ENCODE data around the gene PROX1. TPM values are rescaled to one million over a fixed set of nuclear protein-coding genes. Genes with fewer than 3 reads are reported as not detected.

The PROX1 gene
- total and polyA plus RNA-seq, 2 of the 8 experiments (the other 6 are each of a cell fraction or from before 2014, with no cell fraction given) = 0.30 to 2.0 TPM

DNA sequence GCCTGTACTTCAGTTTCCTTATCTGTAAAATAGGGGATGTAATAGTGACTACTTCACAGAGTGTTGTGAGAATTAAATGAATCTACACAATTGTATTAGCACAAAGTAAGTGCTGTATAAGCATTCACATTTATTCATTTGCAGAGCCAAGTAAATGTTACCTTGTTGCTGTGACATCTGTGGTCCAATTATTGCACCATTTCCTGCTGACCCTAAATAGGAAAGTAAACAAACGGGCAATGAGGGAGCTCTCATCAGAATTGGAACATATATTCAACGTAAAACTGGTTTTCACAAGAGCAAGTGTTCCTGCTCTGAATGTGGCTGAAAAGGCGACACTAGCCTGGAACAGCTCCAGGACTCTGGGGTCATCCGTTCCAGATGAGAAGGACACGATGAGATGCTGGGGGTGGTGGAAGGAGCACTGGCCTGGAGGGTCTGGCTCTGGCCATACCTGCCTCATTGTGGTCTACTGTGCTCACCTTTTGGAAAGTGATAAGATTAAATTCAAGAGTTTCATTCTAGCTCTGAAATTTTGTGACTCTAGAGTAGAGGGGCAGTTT, 34.5 kb downstream of the PROX1 start:
- Histone ChIP-seq H2BK12ac (ENCODE audit: low read depth, low read length) (no peak overlapping the region), H3K79me1 (ENCODE audit: low read depth, low read length) (no peaks in the 10 kb centered on the region), H3K14ac (ENCODE audit: insufficient read length) (no peak overlapping the region), H3K36me3 (ENCODE audit: control insufficient read depth in 2 of 4, insufficient read depth in 4 of 4, low read length in 3 of 4) (no peaks in the 10 kb centered on the region; a peak in 1 of 8 replicates), H2BK5ac (ENCODE audit: low read depth, low read length) (no peak overlapping the region), H2BK120ac (replicated peaks; ENCODE audit: low read depth, low read length) (no peak overlapping the region), H4K91ac (replicated peaks; ENCODE audit: insufficient read length, low read length) (no peak overlapping the region), H3K4me2 (ENCODE audit: insufficient read depth in 1 of 2, low read depth in 2 of 2, low read length in 2 of 2) (no peak overlapping the region), H3K79me2 (ENCODE audit: control insufficient read depth in 1 of 2, insufficient read depth in 2 of 2, low read length in 2 of 2) (no peaks in the 10 kb centered on the region), H2BK20ac (ENCODE audit: low read length) (peak overlapping the region; percentile 62; the same call in 1 of the 2 replicates), H4K20me1 (replicated peaks in 1 of 2; ENCODE audit: control insufficient read depth in 1 of 2, insufficient read depth in 2 of 2, low read length in 2 of 2) (no peaks in the 10 kb centered on the region), H3K9ac (replicated peaks in 1 of 4; ENCODE audit: extremely low read depth in 1 of 4, low read depth in 3 of 4, low read length in 3 of 4) (no peak overlapping the region), H3K4me3 (ENCODE audit: extremely low read depth in 1 of 4, insufficient read depth in 2 of 4, low read depth in 3 of 4, low read length in 4 of 4) (no peak overlapping the region), H2BK15ac (ENCODE audit: low read length) (no peak overlapping the region), H3K18ac (ENCODE audit: extremely low read depth, low read length) (no peak overlapping the region), H2AK5ac (ENCODE audit: low read depth, low read length) (no peak overlapping the region; the same call in 1 of the 2 replicates), H3K4me1 (replicated peaks in 1 of 4; ENCODE audit: control insufficient read depth in 3 of 4, insufficient read depth in 4 of 4, low read length in 3 of 4) (peaks cover 0 to 10% (median 7%) of the 10 kb centered on the region in 4 experiments; a peak in 5 of 7 replicates), H3K4ac (replicated peaks; ENCODE audit: insufficient read length, low read depth, low read length) (no peak overlapping the region), H4K8ac (ENCODE audit: extremely low read depth, insufficient read depth, low read length) (no peak overlapping the region), H3K23me2 (ENCODE audit: low read depth, low read length) (no peaks in the 10 kb centered on the region), H3K9me3 (ENCODE audit: insufficient read depth in 2 of 2, low read depth in 1 of 2, low read length in 1 of 2) (no peaks in the 10 kb centered on the region), H3K56ac (replicated peaks; ENCODE audit: insufficient read length, low read depth, low read length) (no peak overlapping the region), H3K23ac (ENCODE audit: insufficient read length) (no peak overlapping the region), H3K27me3 (replicated peaks in 1 of 4; ENCODE audit: control insufficient read depth in 3 of 4, extremely low read depth in 1 of 4, insufficient read depth in 3 of 4, low read length in 3 of 4) (no peaks in the 10 kb centered on the region), H3K27ac (ENCODE audit: low read depth, low read length) (no peak overlapping the region), H2AFZ (ENCODE audit: low read length) (no peak overlapping the region), H4K5ac (ENCODE audit: insufficient read length, low read depth, low read length) (no peak overlapping the region)
- 77% methylated on average over 5 of the region's 5 CpGs; no CpG with 5 or more reads in 1 of the 2 experiments for WGBS, 2 experiments (ENCODE audit: extremely low coverage in 1 of 2, insufficient coverage in 1 of 2, insufficient read length in 1 of 2, insufficient replicate concordance in 2 of 2, low coverage in 1 of 2, low lambda C conversion rate in 2 of 2, missing lambda C conversion rate in 1 of 2)
- ChIA-PET CTCF (ENCODE audit: partially characterized antibody) (interaction anchor here (1.4 to 1.6 kb wide), 2 partner anchors 8 to 12 kb away, joined by 3 to 4 read pairs; no protein-coding TSS in a partner anchor), POLR2A (ENCODE audit: partially characterized antibody) (interaction anchor here (1.6 kb wide), 1 partner anchor 10 kb away, joined by 7 read pairs; no protein-coding TSS in a partner anchor)
- FAIRE-seq (no peak), DNase-seq (ENCODE audit: low read depth in 1 of 2, low spot score in 2 of 2) (no peak)
- TF ChIP-seq, protein P1, sequence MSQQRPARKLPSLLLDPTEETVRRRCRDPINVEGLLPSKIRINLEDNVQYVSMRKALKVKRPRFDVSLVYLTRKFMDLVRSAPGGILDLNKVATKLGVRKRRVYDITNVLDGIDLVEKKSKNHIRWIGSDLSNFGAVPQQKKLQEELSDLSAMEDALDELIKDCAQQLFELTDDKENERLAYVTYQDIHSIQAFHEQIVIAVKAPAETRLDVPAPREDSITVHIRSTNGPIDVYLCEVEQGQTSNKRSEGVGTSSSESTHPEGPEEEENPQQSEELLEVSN (IDR thresholded peaks at IDR 0.05) = no peak
- TF ChIP-seq HDAC2 (IDR thresholded peaks at IDR 0.05; ENCODE audit: borderline replicate concordance in 1 of 2, low read depth in 2 of 2, low read length in 2 of 2) (no peak), HDAC6 (IDR thresholded peaks at IDR 0.05; ENCODE audit: low read depth, low read length) (no peak)
